NB4 (cell line): ENCODE data around the gene CDH13.

Experiments used
- POLR2A ChIP-seq: IDR thresholded peaks from 2 replicates; pipeline ENCODE4 v1.6.1; 2011; ENCODE audit warnings: mild to moderate bottlenecking; ENCODE audit not compliant: insufficient read length; ENCODE audit errors: extremely low read depth
- TF ChIP-seq, protein P1 (sequence below): IDR thresholded peaks from one replicate; pipeline ENCODE4 v1.5.1; 2012; ENCODE audit warnings: low read depth, low read length

DNA sequence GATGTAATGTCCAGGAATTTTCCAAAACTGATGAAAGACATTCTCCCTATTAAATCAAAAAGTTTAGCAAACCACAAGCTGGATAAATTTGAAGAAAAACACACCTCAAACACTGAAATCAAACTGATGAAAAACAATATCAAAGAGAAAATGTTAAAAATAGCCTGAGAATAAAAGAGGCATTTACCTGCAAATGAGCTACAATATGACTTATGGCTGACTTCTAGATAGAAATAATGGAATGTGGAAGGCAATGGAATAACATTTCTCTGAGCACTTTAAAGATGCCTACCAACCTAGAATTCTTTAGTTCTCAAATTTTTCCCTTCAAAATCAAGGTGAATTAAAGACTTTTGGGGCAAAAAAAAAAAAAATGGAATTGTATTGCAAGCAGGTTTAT, 1128.6 kb downstream of the CDH13 start:
- TF ChIP-seq, protein P1, sequence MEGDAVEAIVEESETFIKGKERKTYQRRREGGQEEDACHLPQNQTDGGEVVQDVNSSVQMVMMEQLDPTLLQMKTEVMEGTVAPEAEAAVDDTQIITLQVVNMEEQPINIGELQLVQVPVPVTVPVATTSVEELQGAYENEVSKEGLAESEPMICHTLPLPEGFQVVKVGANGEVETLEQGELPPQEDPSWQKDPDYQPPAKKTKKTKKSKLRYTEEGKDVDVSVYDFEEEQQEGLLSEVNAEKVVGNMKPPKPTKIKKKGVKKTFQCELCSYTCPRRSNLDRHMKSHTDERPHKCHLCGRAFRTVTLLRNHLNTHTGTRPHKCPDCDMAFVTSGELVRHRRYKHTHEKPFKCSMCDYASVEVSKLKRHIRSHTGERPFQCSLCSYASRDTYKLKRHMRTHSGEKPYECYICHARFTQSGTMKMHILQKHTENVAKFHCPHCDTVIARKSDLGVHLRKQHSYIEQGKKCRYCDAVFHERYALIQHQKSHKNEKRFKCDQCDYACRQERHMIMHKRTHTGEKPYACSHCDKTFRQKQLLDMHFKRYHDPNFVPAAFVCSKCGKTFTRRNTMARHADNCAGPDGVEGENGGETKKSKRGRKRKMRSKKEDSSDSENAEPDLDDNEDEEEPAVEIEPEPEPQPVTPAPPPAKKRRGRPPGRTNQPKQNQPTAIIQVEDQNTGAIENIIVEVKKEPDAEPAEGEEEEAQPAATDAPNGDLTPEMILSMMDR: no peak
- TF ChIP-seq POLR2A: no peak
